Measurements from ENCODE around the gene DPEP2. TPM values are rescaled to one million over a fixed set of nuclear protein-coding genes. Genes with fewer than 3 reads are reported as not detected.
"Not testable (repeated sequence)": the region's sequence is repeated elsewhere in the genome, so short reads cannot be mapped to it uniquely, and the experiment has no call there.

The DPEP2 gene
- total RNA-seq, 1 donor from 2014 or later: not detected

- H3K4me1 ChIP-seq: peaks cover 26% of the 10 kb centered on the region
- Mint-ChIP-seq H3K4me1 (peaks cover 32% of the 10 kb centered on the region), H3K4me3 (no peak overlapping the region), H3K36me3 (peaks cover 1% of the 10 kb centered on the region), H3K27ac (no peak overlapping the region), H3K27me3 (ENCODE audit: insufficient read depth, low read depth) (peaks cover 7% of the 10 kb centered on the region), H3K9me3 (no peaks in the 10 kb centered on the region)
- no peak overlapping the region for H3K4me3 ChIP-seq
- H3K36me3 ChIP-seq: no peaks in the 10 kb centered on the region
- no peak overlapping the region for H2AFZ ChIP-seq (replicated peaks)
- no peak overlapping the region for H3K4me2 ChIP-seq
- no peak overlapping the region for H3K9ac ChIP-seq
- H3F3A ChIP-seq (ENCODE audit: low read depth): peaks cover 42% of the 10 kb centered on the region
- TF ChIP-seq EZH2phosphoT487 (IDR thresholded peaks at IDR 0.05) (no peak), CTCF (IDR thresholded peaks at IDR 0.05) (no peak), EZH2 (IDR thresholded peaks at IDR 0.05) (no peak)
- H4K20me1 ChIP-seq (ENCODE audit: low read depth): peaks cover 50% of the 10 kb centered on the region
- no peaks in the 10 kb centered on the region for H3K27me3 ChIP-seq
- no peaks in the 10 kb centered on the region for H3K9me3 ChIP-seq (ENCODE audit: low read depth)
- peaks cover 16% of the 10 kb centered on the region for H3K79me2 ChIP-seq (ENCODE audit: low read depth)
- no peak for DNase-seq (ENCODE audit: low spot score)
- no peak overlapping the region for H3K27ac ChIP-seq
Observed at GRCh38 chr16:67939507-67940445, 59.5 kb downstream of the DPEP2 start.

DNA sequence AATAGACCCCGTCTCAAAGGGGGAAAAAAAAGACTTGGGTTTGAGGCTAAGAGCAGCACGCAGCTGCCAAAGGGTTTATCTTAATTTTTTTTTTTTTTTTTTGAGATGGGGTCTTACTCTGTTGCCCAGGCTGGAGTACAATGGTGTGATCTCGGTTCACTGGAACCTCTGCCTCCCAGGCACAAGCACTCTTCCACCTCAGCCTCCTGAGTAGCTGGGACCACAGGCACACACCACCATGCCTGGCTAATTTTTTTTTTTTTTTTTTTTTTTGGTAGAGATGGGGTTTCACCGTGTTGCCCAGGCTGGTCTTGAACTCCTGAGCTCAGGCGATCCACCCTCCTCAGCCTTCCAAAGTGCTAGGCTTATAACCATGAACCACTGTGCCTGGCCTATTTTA, 61.6 kb downstream of the DPEP2 start:
- not testable (repeated sequence) for H3K36me3 Mint-ChIP-seq; H3K4me3 ChIP-seq; H3K27me3 ChIP-seq; H2AFZ ChIP-seq (replicated peaks); H3K9ac ChIP-seq; DNase-seq (ENCODE audit: low spot score); H3K4me2 ChIP-seq; H3K9me3 ChIP-seq (ENCODE audit: low read depth); H3K9me3 Mint-ChIP-seq; H3K27me3 Mint-ChIP-seq (ENCODE audit: insufficient read depth, low read depth); H3K27ac Mint-ChIP-seq; H3K27ac ChIP-seq; H3K36me3 ChIP-seq
- peaks cover 28% of the 10 kb centered on the region for H3F3A ChIP-seq (ENCODE audit: low read depth)
- H3K4me3 Mint-ChIP-seq: peak overlapping the region; percentile 100
- H3K79me2 ChIP-seq (ENCODE audit: low read depth): peaks cover 16% of the 10 kb centered on the region
- peaks cover 38% of the 10 kb centered on the region for H4K20me1 ChIP-seq (ENCODE audit: low read depth)
- peaks cover 12% of the 10 kb centered on the region for H3K4me1 ChIP-seq
- H3K4me1 Mint-ChIP-seq: peaks cover 28% of the 10 kb centered on the region

Small RNAs within 50 kb of the gene (small RNA-seq; reads per million reads assigned to genes)
- gene RNU6-359P: not detected

Other genes with a start within 250 kb of the DPEP2 start
- gene RANBP10, start 192.9 kb downstream of the DPEP2 start, total RNA-seq (ENCODE audit: low replicate concordance): 11.4 and 12.3 TPM in 2 replicates
- 2.8 and 2.9 TPM in 2 replicates for gene TSNAXIP1, start 192.6 kb downstream of the DPEP2 start, total RNA-seq (ENCODE audit: low replicate concordance)
- gene THAP11, start 157.2 kb downstream of the DPEP2 start, total RNA-seq (ENCODE audit: low replicate concordance): 27.3 and 46.5 TPM in 2 replicates
- 133 and 221 TPM in 2 replicates for gene NUTF2, start 152.6 kb downstream of the DPEP2 start, total RNA-seq (ENCODE audit: low replicate concordance)
- gene CENPT, start 151.8 kb downstream of the DPEP2 start, total RNA-seq (ENCODE audit: low replicate concordance): 36.2 and 60.4 TPM in 2 replicates
- 32.7 and 54.2 TPM in 2 replicates for gene EDC4, start 126.4 kb downstream of the DPEP2 start, total RNA-seq (ENCODE audit: low replicate concordance)
- 0.54 and 2.0 TPM in 2 replicates for gene NRN1L, start 114.6 kb downstream of the DPEP2 start, total RNA-seq (ENCODE audit: low replicate concordance)
- 13.1 and 30.4 TPM in 2 replicates for gene PSKH1, start 106.2 kb downstream of the DPEP2 start, total RNA-seq (ENCODE audit: low replicate concordance)
- gene CTRL, start 67.6 kb downstream of the DPEP2 start, total RNA-seq (ENCODE audit: low replicate concordance): 0.40 and 0.45 TPM in 2 replicates
- 1.2 and 4.4 TPM in 2 replicates for gene PSMB10, start 62.6 kb downstream of the DPEP2 start, total RNA-seq (ENCODE audit: low replicate concordance)
- 1.5 and 4.9 TPM in 2 replicates for gene LCAT, start 55.4 kb downstream of the DPEP2 start, total RNA-seq (ENCODE audit: low replicate concordance)
- gene SLC12A4, start 30.8 kb downstream of the DPEP2 start, total RNA-seq (ENCODE audit: low replicate concordance): 8.8 and 21.1 TPM in 2 replicates
- 0.19 TPM in 1 of 2 replicates, not detected in the other for gene DPEP3, start 19.0 kb downstream of the DPEP2 start, total RNA-seq (ENCODE audit: low replicate concordance)
- not detected in 2 replicates for gene DPEP2NB, start 16.4 kb upstream of the DPEP2 start, total RNA-seq (ENCODE audit: low replicate concordance)
- 7.3 and 17.0 TPM in 2 replicates for gene DDX28, start 23.7 kb upstream of the DPEP2 start, total RNA-seq (ENCODE audit: low replicate concordance)
- gene DUS2, start 23.8 kb upstream of the DPEP2 start, total RNA-seq (ENCODE audit: low replicate concordance): 22.7 and 22.9 TPM in 2 replicates
- gene NFATC3, start 85.9 kb upstream of the DPEP2 start, total RNA-seq (ENCODE audit: low replicate concordance): 34.2 and 43.1 TPM in 2 replicates
- 1.5 and 5.4 TPM in 2 replicates for gene ESRP2, start 236.6 kb upstream of the DPEP2 start, total RNA-seq (ENCODE audit: low replicate concordance)
- gene PLA2G15, start 245.9 kb upstream of the DPEP2 start, total RNA-seq (ENCODE audit: low replicate concordance): 3.8 and 11.7 TPM in 2 replicates

Measured in neural progenitor cell (in vitro differentiated cells).